HepG2 (cell line): ENCODE data around the gene CAPG. TPM values are rescaled to one million over a fixed set of nuclear protein-coding genes. Genes with fewer than 3 reads are reported as not detected.

ENCODE experiments used
- polyA plus RNA-seq, 8 experiments: library from polyadenylated mRNA; depleted of rRNA in 3 of 8; stranded (reverse) in 7 of 8; unstranded in 1 of 8; fragments of >200 nt; fragmentation: Illumina TruSeq in 4 of 8; extraction: Trizol in 4 of 8; gene quantifications; 2 replicates each; pipeline versions ENCODE4 v1.2.1 to v1.2.3, GENCODE V29; 2011 to 2016; ENCODE audit warnings: low read depth in 4 of 8, missing spikeins in 1 of 8, mixed read lengths in 1 of 8; ENCODE audit not compliant: insufficient read depth in 1 of 8
- small RNA-seq, 3 experiments: library from RNA; depleted of rRNA; stranded (forward); fragments of <200 nt; gene quantifications; one replicate each; pipeline ENCODE3, GENCODE V24; 2012; ENCODE audit warnings: low read depth in 2 of 3, low replicate concordance in 1 of 3; ENCODE audit not compliant: insufficient read length in 3 of 3, insufficient read depth in 2 of 3
- total RNA-seq, 5 experiments: library from RNA; depleted of rRNA; stranded (reverse); fragments of >200 nt; fragmentation: Illumina TruSeq; extraction: Trizol; gene quantifications; 2 replicates each; pipeline ENCODE4 v1.2.3, GENCODE V29; 2016; ENCODE audit warnings: low read depth in 1 of 5

CAPG gene
- total and polyA plus RNA-seq, 2 of the 13 experiments (the other 11 are each of a cell fraction or from before 2014, with no cell fraction given), result 12.7 to 18.2 TPM

Small RNA genes within 50 kb of the gene (small RNA-seq; reads per million reads assigned to genes)
- gene AC062037.1 (0 reads per million in 3 experiments), gene AC062037.2 (0 reads per million in 3 experiments), gene RF00019 (0 reads per million in 3 experiments), gene RN7SL113P (0 reads per million in 3 experiments), gene RN7SL251P (0 reads per million in 3 experiments)

Other genes with a start within 250 kb of the CAPG start
- 62.5 and 99.6 TPM in 2 replicates for gene TGOLN2, start 82.4 kb downstream of the CAPG start, total RNA-seq (2016; rRNA removed; fragmentation: Illumina TruSeq; extraction: Trizol)
- gene TGOLN2, start 82.4 kb downstream of the CAPG start, polyA plus RNA-seq (2011; rRNA removed), result 143 and 155 TPM in 2 replicates
- 17.2 and 46.7 TPM in 2 replicates for gene RETSAT, start 55.8 kb downstream of the CAPG start, total RNA-seq (2016; rRNA removed; fragmentation: Illumina TruSeq; extraction: Trizol)
- 61.0 and 88.0 TPM in 2 replicates for gene RETSAT, start 55.8 kb downstream of the CAPG start, polyA plus RNA-seq (2011; rRNA removed)
- 10.3 and 13.3 TPM in 2 replicates for gene ELMOD3, start 55.6 kb downstream of the CAPG start, total RNA-seq (2016; rRNA removed; fragmentation: Illumina TruSeq; extraction: Trizol)
- gene ELMOD3, start 55.6 kb downstream of the CAPG start, polyA plus RNA-seq (2011; rRNA removed), result 19.5 and 21.4 TPM in 2 replicates
- gene SH2D6, start 8.3 kb upstream of the CAPG start, total RNA-seq (2016; rRNA removed; fragmentation: Illumina TruSeq; extraction: Trizol), result 0.11 and 0.29 TPM in 2 replicates
- gene SH2D6, start 8.3 kb upstream of the CAPG start, polyA plus RNA-seq (2011; rRNA removed), result 0.18 and 0.26 TPM in 2 replicates
- 55.8 and 155 TPM in 2 replicates for gene MAT2A, start 128.8 kb upstream of the CAPG start, total RNA-seq (2016; rRNA removed; fragmentation: Illumina TruSeq; extraction: Trizol)
- 331 and 367 TPM in 2 replicates for gene MAT2A, start 128.8 kb upstream of the CAPG start, polyA plus RNA-seq (2011; rRNA removed)
- gene GGCX, start 151.1 kb upstream of the CAPG start, total RNA-seq (2016; rRNA removed; fragmentation: Illumina TruSeq; extraction: Trizol), result 51.3 and 103 TPM in 2 replicates
- gene GGCX, start 151.1 kb upstream of the CAPG start, polyA plus RNA-seq (2011; rRNA removed), result 72.5 and 74.9 TPM in 2 replicates
- 83.3 and 97.0 TPM in 2 replicates for gene VAMP8, start 167.2 kb upstream of the CAPG start, total RNA-seq (2016; rRNA removed; fragmentation: Illumina TruSeq; extraction: Trizol)
- gene VAMP8, start 167.2 kb upstream of the CAPG start, polyA plus RNA-seq (2011; rRNA removed), result 151 and 157 TPM in 2 replicates
- 7.2 and 9.0 TPM in 2 replicates for gene VAMP5, start 174.1 kb upstream of the CAPG start, total RNA-seq (2016; rRNA removed; fragmentation: Illumina TruSeq; extraction: Trizol)
- gene VAMP5, start 174.1 kb upstream of the CAPG start, polyA plus RNA-seq (2011; rRNA removed), result 56.7 and 68.6 TPM in 2 replicates
- 224 and 234 TPM in 2 replicates for gene RNF181, start 185.4 kb upstream of the CAPG start, total RNA-seq (2016; rRNA removed; fragmentation: Illumina TruSeq; extraction: Trizol)
- gene RNF181, start 185.4 kb upstream of the CAPG start, polyA plus RNA-seq (2011; rRNA removed), result 578 and 594 TPM in 2 replicates
- gene TMEM150A, start 192.3 kb upstream of the CAPG start, total RNA-seq (2016; rRNA removed; fragmentation: Illumina TruSeq; extraction: Trizol), result 24.0 and 30.1 TPM in 2 replicates
- gene TMEM150A, start 192.3 kb upstream of the CAPG start, polyA plus RNA-seq (2011; rRNA removed), result 70.4 and 111 TPM in 2 replicates
- 47.1 and 49.0 TPM in 2 replicates for gene C2orf68, start 201.7 kb upstream of the CAPG start, total RNA-seq (2016; rRNA removed; fragmentation: Illumina TruSeq; extraction: Trizol)
- 77.4 and 82.8 TPM in 2 replicates for gene C2orf68, start 201.7 kb upstream of the CAPG start, polyA plus RNA-seq (2011; rRNA removed)
- gene USP39, start 205.8 kb upstream of the CAPG start, total RNA-seq (2016; rRNA removed; fragmentation: Illumina TruSeq; extraction: Trizol), result 63.3 and 80.2 TPM in 2 replicates
- 73.6 and 75.1 TPM in 2 replicates for gene USP39, start 205.8 kb upstream of the CAPG start, polyA plus RNA-seq (2011; rRNA removed)